ENCODE results near the gene LRRC4.

- TF ChIP-seq, protein P1, sequence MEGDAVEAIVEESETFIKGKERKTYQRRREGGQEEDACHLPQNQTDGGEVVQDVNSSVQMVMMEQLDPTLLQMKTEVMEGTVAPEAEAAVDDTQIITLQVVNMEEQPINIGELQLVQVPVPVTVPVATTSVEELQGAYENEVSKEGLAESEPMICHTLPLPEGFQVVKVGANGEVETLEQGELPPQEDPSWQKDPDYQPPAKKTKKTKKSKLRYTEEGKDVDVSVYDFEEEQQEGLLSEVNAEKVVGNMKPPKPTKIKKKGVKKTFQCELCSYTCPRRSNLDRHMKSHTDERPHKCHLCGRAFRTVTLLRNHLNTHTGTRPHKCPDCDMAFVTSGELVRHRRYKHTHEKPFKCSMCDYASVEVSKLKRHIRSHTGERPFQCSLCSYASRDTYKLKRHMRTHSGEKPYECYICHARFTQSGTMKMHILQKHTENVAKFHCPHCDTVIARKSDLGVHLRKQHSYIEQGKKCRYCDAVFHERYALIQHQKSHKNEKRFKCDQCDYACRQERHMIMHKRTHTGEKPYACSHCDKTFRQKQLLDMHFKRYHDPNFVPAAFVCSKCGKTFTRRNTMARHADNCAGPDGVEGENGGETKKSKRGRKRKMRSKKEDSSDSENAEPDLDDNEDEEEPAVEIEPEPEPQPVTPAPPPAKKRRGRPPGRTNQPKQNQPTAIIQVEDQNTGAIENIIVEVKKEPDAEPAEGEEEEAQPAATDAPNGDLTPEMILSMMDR (IDR thresholded peaks at IDR 0.05) = no peak
- no peak for TF ChIP-seq EZH2 (IDR thresholded peaks at IDR 0.05)
Measured at GRCh38 chr7:128007303-128007680, 23.9 kb downstream of the LRRC4 start.

All from neural progenitor cell (in vitro differentiated cells).